ENCODE data around the gene MAP3K7. TPM values are rescaled to one million over a fixed set of nuclear protein-coding genes. Genes with fewer than 3 reads are reported as not detected.

Gene MAP3K7
- total and polyA plus RNA-seq, 5 donors from 2014 or later, result 21.1 to 27.9 (median 24.6) TPM

GRCh38 chr6:90610301-90610750, 23.5 kb upstream of the MAP3K7 start:
- DNase-seq (no peak), ATAC-seq (ENCODE audit: low read depth in 2 of 2) (no peak)
- Histone ChIP-seq H3K27ac (ENCODE audit: insufficient read depth, low read length, poor library complexity, severe bottlenecking) (no peak overlapping the region), H3K9me3 (ENCODE audit: control insufficient read depth in 2 of 2, low read length in 2 of 2) (no peaks in the 10 kb centered on the region), H3K4me1 (ENCODE audit: control insufficient read depth, insufficient read depth, low read length, poor library complexity, severe bottlenecking) (peaks cover 16% of the 10 kb centered on the region), H3K27me3 (ENCODE audit: control insufficient read depth, insufficient read depth, low read length) (peaks cover 45% of the 10 kb centered on the region), H3K4me3 (ENCODE audit: low read depth, low read length) (peak overlapping the region; percentile 60), H3K36me3 (ENCODE audit: control insufficient read depth, insufficient read depth, low read length) (no peaks in the 10 kb centered on the region)
- H3K27ac Mint-ChIP-seq, result peak overlapping the region in 1 of 3 donors; percentile 34
- H3K9me3 Mint-ChIP-seq, result peaks cover 0 to 2% (median 0%) of the 10 kb centered on the region in 7 donors
- H3K27me3 Mint-ChIP-seq, result peaks cover 86% of the 10 kb centered on the region
- peak overlapping the region; percentile 83 to 95 (median 87) for H3K4me3 Mint-ChIP-seq
- no peaks in the 10 kb centered on the region for H3K36me3 Mint-ChIP-seq
- H3K4me1 Mint-ChIP-seq, result peaks cover 0 to 19% (median 9%) of the 10 kb centered on the region in 4 donors

DNA sequence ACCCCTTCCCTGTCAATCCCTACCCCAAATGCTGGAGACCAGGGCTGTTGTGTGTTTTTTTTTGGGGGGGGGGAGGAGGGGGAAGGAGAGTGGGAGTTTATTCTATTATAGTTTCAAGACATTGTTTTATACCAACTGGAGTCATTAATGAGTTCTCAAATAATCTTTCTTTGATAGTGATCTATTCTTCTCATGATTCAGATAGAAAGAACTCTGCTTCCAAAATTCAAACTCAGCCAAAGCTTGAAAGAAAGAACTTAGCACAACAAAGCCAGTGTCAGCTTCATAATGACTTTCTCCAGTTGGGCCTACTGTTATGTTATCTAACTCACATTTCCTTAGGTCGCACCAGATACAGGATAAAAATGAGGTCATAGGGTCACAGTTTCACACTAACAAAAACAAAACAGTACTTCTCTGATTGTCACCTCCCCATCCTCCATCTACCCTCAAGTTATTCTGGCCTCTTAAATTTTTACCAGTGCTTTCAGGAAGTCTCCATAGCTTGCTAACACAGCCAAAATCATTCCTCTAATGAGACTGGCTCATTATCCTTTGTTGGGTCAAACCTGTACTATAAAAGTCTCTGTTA, 19.0 kb upstream of the MAP3K7 start:
- peaks cover 72% of the 10 kb centered on the region for H3K27me3 Mint-ChIP-seq
- DNase-seq, result no peak
- H3K36me3 Mint-ChIP-seq, result no peaks in the 10 kb centered on the region
- no peak overlapping the region for H3K27ac Mint-ChIP-seq
- ATAC-seq (ENCODE audit: low read depth in 2 of 2), result no peak
- H3K9me3 ChIP-seq (ENCODE audit: control insufficient read depth in 2 of 2, low read length in 2 of 2), result no peaks in the 10 kb centered on the region
- H3K9me3 Mint-ChIP-seq, result no peaks in the 10 kb centered on the region
- no peaks in the 10 kb centered on the region for H3K36me3 ChIP-seq (ENCODE audit: control insufficient read depth, insufficient read depth, low read length)
- peaks cover 0 to 10% (median 7%) of the 10 kb centered on the region in 4 donors for H3K4me1 Mint-ChIP-seq
- H3K4me3 Mint-ChIP-seq, result no peak overlapping the region
- no peak overlapping the region for H3K4me3 ChIP-seq (ENCODE audit: low read depth, low read length)
- H3K27me3 ChIP-seq (ENCODE audit: control insufficient read depth, insufficient read depth, low read length), result peaks cover 55% of the 10 kb centered on the region
- no peak overlapping the region for H3K27ac ChIP-seq (ENCODE audit: insufficient read depth, low read length, poor library complexity, severe bottlenecking)
- H3K4me1 ChIP-seq (ENCODE audit: control insufficient read depth, insufficient read depth, low read length, poor library complexity, severe bottlenecking), result peaks cover 7% of the 10 kb centered on the region

GRCh38 chr6:90604546-90604945, 17.7 kb upstream of the MAP3K7 start:
- Mint-ChIP-seq H3K4me1 (peaks cover 0 to under 1% (median 0%) of the 10 kb centered on the region in 4 donors), H3K9me3 (no peaks in the 10 kb centered on the region), H3K27ac (no peak overlapping the region), H3K27me3 (peaks cover 72% of the 10 kb centered on the region), H3K36me3 (no peaks in the 10 kb centered on the region), H3K4me3 (no peak overlapping the region)
- H3K27me3 ChIP-seq (ENCODE audit: control insufficient read depth, insufficient read depth, low read length), result peaks cover 47% of the 10 kb centered on the region
- no peak overlapping the region for H3K27ac ChIP-seq (ENCODE audit: insufficient read depth, low read length, poor library complexity, severe bottlenecking)
- H3K9me3 ChIP-seq (ENCODE audit: control insufficient read depth in 2 of 2, low read length in 2 of 2), result no peaks in the 10 kb centered on the region
- ATAC-seq (ENCODE audit: low read depth in 2 of 2), result no peak
- no peaks in the 10 kb centered on the region for H3K36me3 ChIP-seq (ENCODE audit: control insufficient read depth, insufficient read depth, low read length)
- DNase-seq, result no peak
- no peaks in the 10 kb centered on the region for H3K4me1 ChIP-seq (ENCODE audit: control insufficient read depth, insufficient read depth, low read length, poor library complexity, severe bottlenecking)
- no peak overlapping the region for H3K4me3 ChIP-seq (ENCODE audit: low read depth, low read length)

- Histone ChIP-seq H3K27me3 (ENCODE audit: control insufficient read depth, insufficient read depth, low read length) (peaks cover 55% of the 10 kb centered on the region), H3K27ac (ENCODE audit: insufficient read depth, low read length, poor library complexity, severe bottlenecking) (no peak overlapping the region), H3K36me3 (ENCODE audit: control insufficient read depth, insufficient read depth, low read length) (no peaks in the 10 kb centered on the region), H3K4me3 (ENCODE audit: low read depth, low read length) (no peak overlapping the region), H3K4me1 (ENCODE audit: control insufficient read depth, insufficient read depth, low read length, poor library complexity, severe bottlenecking) (no peaks in the 10 kb centered on the region), H3K9me3 (ENCODE audit: control insufficient read depth in 2 of 2, low read length in 2 of 2) (no peaks in the 10 kb centered on the region)
- peaks cover 68% of the 10 kb centered on the region for H3K27me3 Mint-ChIP-seq
- DNase-seq (no peak), ATAC-seq (ENCODE audit: low read depth in 2 of 2) (no peak)
- no peak overlapping the region for H3K4me3 Mint-ChIP-seq
- no peak overlapping the region for H3K27ac Mint-ChIP-seq
- no peaks in the 10 kb centered on the region for H3K4me1 Mint-ChIP-seq
- peaks cover 0 to 3% (median 0%) of the 10 kb centered on the region in 7 donors for H3K9me3 Mint-ChIP-seq
- H3K36me3 Mint-ChIP-seq, result no peaks in the 10 kb centered on the region
Observed at GRCh38 chr6:90599151-90599550, 12.3 kb upstream of the MAP3K7 start.

GRCh38 chr6:90598192-90598951, 11.5 kb upstream of the MAP3K7 start:
- Histone ChIP-seq H3K4me1 (ENCODE audit: control insufficient read depth, insufficient read depth, low read length, poor library complexity, severe bottlenecking) (no peaks in the 10 kb centered on the region), H3K4me3 (ENCODE audit: low read depth, low read length) (no peak overlapping the region), H3K36me3 (ENCODE audit: control insufficient read depth, insufficient read depth, low read length) (no peaks in the 10 kb centered on the region), H3K27ac (ENCODE audit: insufficient read depth, low read length, poor library complexity, severe bottlenecking) (no peak overlapping the region), H3K27me3 (ENCODE audit: control insufficient read depth, insufficient read depth, low read length) (peaks cover 50% of the 10 kb centered on the region), H3K9me3 (ENCODE audit: control insufficient read depth in 2 of 2, low read length in 2 of 2) (no peaks in the 10 kb centered on the region)
- ATAC-seq (ENCODE audit: low read depth in 2 of 2) (no peak), DNase-seq (no peak)
- peaks cover 0 to 3% (median 0%) of the 10 kb centered on the region in 7 donors for H3K9me3 Mint-ChIP-seq
- H3K27me3 Mint-ChIP-seq, result peaks cover 70% of the 10 kb centered on the region
- H3K4me1 Mint-ChIP-seq, result no peaks in the 10 kb centered on the region
- no peaks in the 10 kb centered on the region for H3K36me3 Mint-ChIP-seq
- no peak overlapping the region for H3K27ac Mint-ChIP-seq
- no peak overlapping the region for H3K4me3 Mint-ChIP-seq

- peak overlapping the region in 1 of 3 donors; percentile 57 for H3K27ac Mint-ChIP-seq
- no peak overlapping the region for H3K4me3 Mint-ChIP-seq
- DNase-seq, result no peak
Observed at GRCh38 chr6:90596967-90597539, 10.2 kb upstream of the MAP3K7 start.

DNA sequence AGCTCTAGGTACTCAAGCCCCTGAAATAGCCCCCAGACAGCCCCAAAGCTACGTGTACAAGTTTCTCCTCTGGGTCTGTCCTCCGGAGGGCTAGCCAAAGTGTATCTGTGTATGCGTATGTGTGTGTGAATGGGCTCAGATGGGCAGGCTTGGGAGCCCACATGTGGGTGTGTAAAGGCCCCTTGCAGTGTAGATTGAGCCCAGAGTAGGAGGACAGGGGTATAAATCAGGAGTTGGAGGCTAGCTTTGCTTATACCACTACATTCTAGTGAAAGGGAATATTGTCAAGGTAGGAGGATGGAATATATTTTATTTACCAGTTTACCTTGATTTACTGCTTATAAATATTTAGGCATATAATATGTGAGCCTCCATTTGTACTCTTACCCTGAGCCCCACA, 9.0 kb upstream of the MAP3K7 start:
- no peaks in the 10 kb centered on the region for H3K4me1 Mint-ChIP-seq
- Histone ChIP-seq H3K27me3 (ENCODE audit: control insufficient read depth, insufficient read depth, low read length) (peaks cover 39% of the 10 kb centered on the region), H3K4me3 (ENCODE audit: low read depth, low read length) (no peak overlapping the region), H3K4me1 (ENCODE audit: control insufficient read depth, insufficient read depth, low read length, poor library complexity, severe bottlenecking) (no peaks in the 10 kb centered on the region), H3K9me3 (ENCODE audit: control insufficient read depth in 2 of 2, low read length in 2 of 2) (no peaks in the 10 kb centered on the region), H3K36me3 (ENCODE audit: control insufficient read depth, insufficient read depth, low read length) (no peaks in the 10 kb centered on the region), H3K27ac (ENCODE audit: insufficient read depth, low read length, poor library complexity, severe bottlenecking) (no peak overlapping the region)
- no peaks in the 10 kb centered on the region for H3K36me3 Mint-ChIP-seq
- no peak for ATAC-seq (ENCODE audit: low read depth in 2 of 2)
- no peak overlapping the region for H3K4me3 Mint-ChIP-seq
- H3K27me3 Mint-ChIP-seq, result peaks cover 64% of the 10 kb centered on the region
- DNase-seq, result no peak
- H3K27ac Mint-ChIP-seq, result no peak overlapping the region
- H3K9me3 Mint-ChIP-seq, result peaks cover 0 to 3% (median 0%) of the 10 kb centered on the region in 7 donors

More at GRCh38 chr6:90596967-90597539, 10.2 kb upstream of the MAP3K7 start:
- Histone ChIP-seq H3K9me3 (ENCODE audit: control insufficient read depth in 2 of 2, low read length in 2 of 2) (no peaks in the 10 kb centered on the region), H3K27ac (ENCODE audit: insufficient read depth, low read length, poor library complexity, severe bottlenecking) (no peak overlapping the region), H3K4me3 (ENCODE audit: low read depth, low read length) (no peak overlapping the region), H3K27me3 (ENCODE audit: control insufficient read depth, insufficient read depth, low read length) (peaks cover 48% of the 10 kb centered on the region), H3K4me1 (ENCODE audit: control insufficient read depth, insufficient read depth, low read length, poor library complexity, severe bottlenecking) (no peaks in the 10 kb centered on the region), H3K36me3 (ENCODE audit: control insufficient read depth, insufficient read depth, low read length) (no peaks in the 10 kb centered on the region)
- Mint-ChIP-seq H3K27me3 (peaks cover 66% of the 10 kb centered on the region), H3K4me1 (no peaks in the 10 kb centered on the region), H3K9me3 (peaks cover 0 to 3% (median 0%) of the 10 kb centered on the region in 7 donors), H3K36me3 (no peaks in the 10 kb centered on the region)
- ATAC-seq (ENCODE audit: low read depth in 2 of 2), result no peak

Data from CD4-positive, CD25-positive, alpha-beta regulatory T cell (primary cell).